IMR-90 (cell line): Measurements from ENCODE around the gene METRNL. TPM values are rescaled to one million over a fixed set of nuclear protein-coding genes. Genes with fewer than 3 reads are reported as not detected.

Experiments
- ATAC-seq: fragments of 200-7000 bp; cut with Tn5 transposase; 2 replicates; pipeline ENCODE4 v1.9.1; 2020; ENCODE audit warnings: low read depth, mild to moderate bottlenecking, moderate library complexity
- BruUV-seq: library from RNA; stranded (reverse); fragments of 400-500 nt; replicated peaks from 2 replicates; lab custom pipeline; 2021; lab: Mats Ljungman, UMichigan
- CTCF ChIA-PET: fragments of 300-600 bp; formaldehyde crosslinking; extraction: SDS; loops from one replicate; lab custom pipeline; 2021; ENCODE audit warnings: antibody characterized with exemption; lab: Yijun Ruan, JAX
- POLR2A ChIA-PET: fragments of 300-600 bp; sonication (Branson Sonifier 250); formaldehyde crosslinking; loops from one replicate; lab custom pipeline; 2022; ENCODE audit warnings: antibody characterized with exemption; ENCODE audit not compliant: unreplicated experiment; lab: Charles Lee
- DNase-seq: peaks from one replicate; pipeline ENCODE4 v3.0.0; 2013
- H2AFZ ChIP-seq: replicated peaks from 2 replicates; pipeline ENCODE3; 2013; ENCODE audit warnings: low read length, mild to moderate bottlenecking; ENCODE audit not compliant: poor library complexity
- H2AK5ac ChIP-seq: 2 replicates; pipeline ENCODE4 v1.6.1; 2013; ENCODE audit warnings: low read depth, low read length, inconsistent platforms
- H2AK9ac ChIP-seq: replicated peaks from 2 replicates; pipeline ENCODE3; 2013; ENCODE audit warnings: mild to moderate bottlenecking, low read depth, low read length, moderate library complexity; ENCODE audit not compliant: poor library complexity
- H2BK120ac ChIP-seq: 2 replicates; pipeline ENCODE4 v1.6.1; 2013; ENCODE audit warnings: low read depth, low read length, inconsistent platforms
- H2BK15ac ChIP-seq: 3 replicates; pipeline ENCODE4 v1.6.1; 2013; ENCODE audit warnings: low read depth, low read length, inconsistent platforms
- H2BK20ac ChIP-seq: 2 replicates; pipeline ENCODE4 v1.6.1; 2013; ENCODE audit warnings: low read depth, mild to moderate bottlenecking, inconsistent platforms, low read length, moderate library complexity
- H2BK5ac ChIP-seq: 2 replicates; pipeline ENCODE4 v1.6.1; 2013; ENCODE audit warnings: mild to moderate bottlenecking, low read depth, low read length, inconsistent platforms; ENCODE audit not compliant: poor library complexity, severe bottlenecking
- H3K14ac ChIP-seq: replicated peaks from 2 replicates; pipeline ENCODE4 v1.6.1; 2013; ENCODE audit warnings: low read depth, low read length, inconsistent platforms
- H3K18ac ChIP-seq: 2 replicates; pipeline ENCODE4 v1.6.1; 2013; ENCODE audit warnings: low read depth, low read length, control low read depth
- H3K23ac ChIP-seq: 2 replicates; pipeline ENCODE4 v1.6.1; 2013; ENCODE audit warnings: low read depth, low read length, inconsistent platforms
- H3K27ac ChIP-seq: 2 replicates; pipeline ENCODE4 v1.5.1; 2013; ENCODE audit warnings: mild to moderate bottlenecking, control low read depth, low read length; ENCODE audit not compliant: insufficient read depth
- H3K27me3 ChIP-seq: 2 replicates; pipeline ENCODE4 v1.6.1; 2013; ENCODE audit warnings: low read length; ENCODE audit not compliant: control insufficient read depth, insufficient read depth
- H3K36me3 ChIP-seq: 2 replicates; pipeline ENCODE4 v1.6.1; 2013; ENCODE audit warnings: low read length, mixed read lengths; ENCODE audit not compliant: control insufficient read depth, insufficient read depth
- H3K4ac ChIP-seq: 2 replicates; pipeline ENCODE4 v1.6.1; 2013; ENCODE audit warnings: low read depth, low read length, inconsistent platforms
- H3K4me1 ChIP-seq: 2 replicates; pipeline ENCODE4 v1.6.1; 2013; ENCODE audit warnings: low read length, mixed read lengths; ENCODE audit not compliant: control insufficient read depth, insufficient read depth
- H3K4me2 ChIP-seq: 2 replicates; pipeline ENCODE4 v1.6.1; 2013; ENCODE audit warnings: low read depth, mild to moderate bottlenecking, control low read depth, low read length, moderate library complexity
- H3K4me3 ChIP-seq: 2 replicates; pipeline ENCODE4 v1.5.1; 2013; ENCODE audit warnings: low read depth, mild to moderate bottlenecking, control low read depth, low read length, moderate library complexity; ENCODE audit not compliant: insufficient read depth
- H3K56ac ChIP-seq: 2 replicates; pipeline ENCODE4 v1.6.1; 2013; ENCODE audit warnings: low read length, inconsistent platforms; ENCODE audit not compliant: insufficient read depth; ENCODE audit errors: extremely low read depth
- H3K79me1 ChIP-seq, 2 experiments: 2 replicates each; pipeline ENCODE4 v1.6.1; 2013; ENCODE audit warnings: low read length in 2 of 2, inconsistent platforms in 1 of 2, low read depth in 1 of 2
- H3K9ac ChIP-seq: 2 replicates; pipeline ENCODE4 v1.6.1; 2013; ENCODE audit warnings: low read depth, low read length, control low read depth
- H3K9me1 ChIP-seq: 2 replicates; pipeline ENCODE4 v1.6.1; 2013; ENCODE audit warnings: low read length, inconsistent platforms; ENCODE audit not compliant: insufficient read depth
- H3K9me3 ChIP-seq: 2 replicates; pipeline ENCODE4 v1.6.1; 2013; ENCODE audit warnings: low read length; ENCODE audit not compliant: control insufficient read depth, insufficient read depth
- H4K20me1 ChIP-seq: 2 replicates; pipeline ENCODE4 v1.6.1; 2013; ENCODE audit warnings: low read length, inconsistent platforms; ENCODE audit not compliant: insufficient read depth
- H4K5ac ChIP-seq: 2 replicates; pipeline ENCODE4 v1.6.1; 2013; ENCODE audit warnings: mild to moderate bottlenecking, low read depth, low read length, control low read depth
- H4K8ac ChIP-seq, 2 experiments: 2 replicates each; pipeline ENCODE4 v1.6.1; 2013; ENCODE audit warnings: low read depth in 2 of 2, low read length in 2 of 2, control low read depth in 1 of 2, inconsistent platforms in 1 of 2
- H4K91ac ChIP-seq: 2 replicates; pipeline ENCODE4 v1.6.1; 2013; ENCODE audit warnings: low read depth, low read length, inconsistent platforms; ENCODE audit not compliant: insufficient read depth
- BHLHE40 ChIP-seq: fragments of 150-350 bp; IDR thresholded peaks from 2 replicates; pipeline ENCODE4 v1.6.1; 2016; ENCODE audit warnings: mild to moderate bottlenecking, low read depth, low read length
- CHD1 ChIP-seq: IDR thresholded peaks from 2 replicates; pipeline ENCODE4 v1.6.1; 2012; ENCODE audit warnings: low read depth, low read length, improper control_type of control experiment
- CTCF ChIP-seq: conservative IDR thresholded peaks from 2 replicates; pipeline ENCODE4 v1.5.1; 2012; ENCODE audit warnings: mild to moderate bottlenecking, low read depth, low read length, improper control_type of control experiment
- ELK1 ChIP-seq: fragments of 150-350 bp; IDR thresholded peaks from 2 replicates; pipeline ENCODE4 v1.6.1; 2016; ENCODE audit warnings: low read depth, mild to moderate bottlenecking, low read length, moderate library complexity, borderline replicate concordance
- MAFK ChIP-seq: IDR thresholded peaks from 2 replicates; pipeline ENCODE4 v1.6.1; 2012; ENCODE audit warnings: low read depth, low read length, improper control_type of control experiment
- MAZ ChIP-seq: IDR thresholded peaks from 2 replicates; pipeline ENCODE4 v1.6.1; 2012; ENCODE audit warnings: low read depth, mild to moderate bottlenecking, low read length, improper control_type of control experiment, moderate library complexity, borderline replicate concordance
- MXI1 ChIP-seq: IDR thresholded peaks from 2 replicates; pipeline ENCODE4 v1.6.1; 2012; ENCODE audit warnings: low read depth, mild to moderate bottlenecking, low read length, moderate library complexity, borderline replicate concordance
- NFE2L2 ChIP-seq: fragments of 150-350 bp; IDR thresholded peaks from 2 replicates; pipeline ENCODE4 v1.6.1; 2016; ENCODE audit warnings: low read depth, mild to moderate bottlenecking, low read length
- POLR2A ChIP-seq: IDR thresholded peaks from 2 replicates; pipeline ENCODE4 v1.6.1; 2012; ENCODE audit warnings: mild to moderate bottlenecking, low read depth, low read length
- RAD21 ChIP-seq: IDR thresholded peaks from 2 replicates; pipeline ENCODE4 v1.6.1; 2012; ENCODE audit warnings: low read length, improper control_type of control experiment
- RCOR1 ChIP-seq: IDR thresholded peaks from 2 replicates; pipeline ENCODE4 v1.6.1; 2012; ENCODE audit warnings: mild to moderate bottlenecking, low read length, improper control_type of control experiment; ENCODE audit not compliant: insufficient replicate concordance
- RFX5 ChIP-seq: IDR thresholded peaks from 2 replicates; pipeline ENCODE4 v1.8.0; 2012; ENCODE audit warnings: low read depth, mild to moderate bottlenecking, low read length, moderate library complexity
- SMC3 ChIP-seq: fragments of 150-350 bp; IDR thresholded peaks from 2 replicates; pipeline ENCODE4 v1.6.1; 2016; ENCODE audit warnings: low read depth, mild to moderate bottlenecking, antibody characterized with exemption, low read length, moderate library complexity
- WGBS, 2 experiments: methylation state at CpG; one replicate each; pipeline versions ENCODE4 v1.1.5 to v1.1.7; 2013; ENCODE audit warnings: missing lambda C conversion rate in 2 of 2; ENCODE audit not compliant: insufficient read length in 1 of 2; ENCODE audit errors: extremely low coverage in 2 of 2; 5-methylcytosine and 5-hydroxymethylcytosine counted together
- dilution Hi-C: fragments of 300-500 bp; cut with HindIII; formaldehyde crosslinking; loops from one replicate; pipeline ENCODE4 v1.14.3; 2018; ENCODE audit warnings: low sequenced_read_pairs; ENCODE audit not compliant: unreplicated experiment
- in situ Hi-C: fragments of 300-500 bp; cut with MboI; formaldehyde crosslinking; loops from 3 replicates; pipeline ENCODE4 v1.14.3; 2019; ENCODE audit warnings: low sequenced_read_pairs, inconsistent platforms, mixed read lengths
- intact Hi-C: fragments of 100-400 bp; cut with micrococcal nuclease; formaldehyde crosslinking; loops from 2 replicates; pipeline ENCODE4 v1.10.0; 2022
- polyA plus RNA-seq, 3 experiments: library from polyadenylated mRNA; depleted of rRNA; stranded (reverse); fragments of >200 nt; gene quantifications; 2 replicates each; pipeline ENCODE4 v1.2.3, GENCODE V29; 2012; ENCODE audit warnings: low replicate concordance in 1 of 3
- total RNA-seq: library from RNA; depleted of rRNA; stranded (reverse); fragments of >200 nt; gene quantifications from 2 replicates; pipeline ENCODE4 v1.2.3, GENCODE V29; 2012

The METRNL gene
- total and polyA plus RNA-seq, 2 of the 4 experiments (the other 2 are of a cell fraction), result 17.9 to 48.2 TPM

- TF ChIP-seq RFX5 (no peak), CHD1 (no peak), RCOR1 (peak; percentile 78)
Observed at GRCh38 chr17:83109793-83110645, 30.6 kb downstream of the METRNL start (continued).

- H2AK9ac ChIP-seq, result peak overlapping the region; percentile 92
- H2BK15ac ChIP-seq, result peak overlapping the region; percentile 100
- ChIA-PET CTCF (no interaction called here), POLR2A (no interaction called here)
- in situ Hi-C loops, result no loop called here
- peaks cover 4% of the 10 kb centered on the region; the same call in 1 of the 2 replicates for H3K9me3 ChIP-seq
- peak overlapping the region; percentile 96 for H3K18ac ChIP-seq
- peak overlapping the region; percentile 76 for H3K56ac ChIP-seq
- peak overlapping the region; percentile 61 for H3K9ac ChIP-seq
- peak overlapping the region; percentile 99 for H2BK120ac ChIP-seq
- H2AFZ ChIP-seq, result peak overlapping the region; percentile 87
- peaks cover 13% of the 10 kb centered on the region for H3K9me1 ChIP-seq
- DNase-seq, result peak; percentile 46
- WGBS, 2 experiments, result 12% methylated on average over 11 of the region's 16 CpGs; no CpG with 5 or more reads in 1 of the 2 experiments
- peak overlapping the region; percentile 91 for H2BK20ac ChIP-seq
- peak overlapping the region; percentile 93 for H3K4ac ChIP-seq
- H3K4me1 ChIP-seq, result peaks cover 26% of the 10 kb centered on the region
- H2BK5ac ChIP-seq, result peak overlapping the region; percentile 97
- no peaks in the 10 kb centered on the region for H3K79me1 ChIP-seq
- H4K91ac ChIP-seq, result peak overlapping the region; percentile 98
- peak overlapping the region; percentile 80 to 98 for H4K8ac ChIP-seq
- peak overlapping the region; percentile 67 for H3K4me2 ChIP-seq
- H3K4me3 ChIP-seq, result no peak overlapping the region
- peak; percentile 13 for ATAC-seq
- H4K5ac ChIP-seq, result peak overlapping the region; percentile 90
- peak overlapping the region; percentile 79 for H3K27ac ChIP-seq
- BruUV-seq, result no TSS peak
- TF ChIP-seq MAFK (no peak), SMC3 (no peak), CHD1 (no peak), BHLHE40 (no peak), POLR2A (no peak; the same call in 1 of the 2 replicates), CTCF (no peak), RCOR1 (no peak), NFE2L2 (no peak), ELK1 (no peak), MXI1 (no peak), RAD21 (no peak; the same call in 1 of the 2 replicates), MAZ (no peak)
- H3K27me3 ChIP-seq, result no peaks in the 10 kb centered on the region; the same call in 1 of the 2 replicates
- peak overlapping the region; percentile 90 for H2AK5ac ChIP-seq
- H3K36me3 ChIP-seq, result no peaks in the 10 kb centered on the region
- no peaks in the 10 kb centered on the region for H4K20me1 ChIP-seq
- peak overlapping the region; percentile 94 for H3K14ac ChIP-seq
- peak overlapping the region; percentile 97 for H3K23ac ChIP-seq
- intact Hi-C loops, result no loop called here
- dilution Hi-C loops, result no loop called here
Observed at GRCh38 chr17:83110735-83111134, 31.3 kb downstream of the METRNL start.
